GM18526 (cell line): ENCODE measurements around the gene MST1.
A peak's percentile ranks its signal among the peaks of the same experiment; 100 is the strongest.

ENCODE experiments used
- POLR2A ChIP-seq: IDR thresholded peaks from 3 replicates; pipeline ENCODE4 v1.6.1; 2011; ENCODE audit not compliant: insufficient read length; ENCODE audit errors: extremely low read depth

The MST1 gene

GRCh38 chr3:49689046-49689907 lies at the start of gene MST1, which contains the start of gene RNF123:
Gene MST1, minus strand, starts transcription at chr3:49689474. Its CDS starts 783 bp downstream, at chr3:49688691.
Gene RNF123, plus strand, starts transcription at chr3:49689557. Its CDS starts 1,609 bp downstream, at chr3:49691166.
- peak; percentile 80 for TF ChIP-seq POLR2A

- TF ChIP-seq POLR2A = no peak
Measured at GRCh38 chr3:49738067-49738713, 48.9 kb upstream of the MST1 start.

- TF ChIP-seq POLR2A = no peak
Measured at GRCh38 chr3:49734752-49735151, 45.5 kb upstream of the MST1 start.

- no peak for TF ChIP-seq POLR2A
Measured at GRCh38 chr3:49733551-49733950, 44.3 kb upstream of the MST1 start.

- TF ChIP-seq POLR2A = no peak
Measured at GRCh38 chr3:49732597-49732996, 43.3 kb upstream of the MST1 start.

- no peak for TF ChIP-seq POLR2A
Measured at GRCh38 chr3:49729966-49730609, 40.8 kb upstream of the MST1 start.

GRCh38 chr3:49727924-49728361 lies 38.7 kb upstream of the MST1 start:
- TF ChIP-seq POLR2A = no peak

GRCh38 chr3:49727154-49727923 lies 38.1 kb upstream of the MST1 start:
- no peak for TF ChIP-seq POLR2A

GRCh38 chr3:49725906-49726681 lies 36.8 kb upstream of the MST1 start:
- no peak for TF ChIP-seq POLR2A

- TF ChIP-seq POLR2A = no peak
Measured at GRCh38 chr3:49724586-49724985, 35.3 kb upstream of the MST1 start.

GRCh38 chr3:49723628-49724551 lies 34.6 kb upstream of the MST1 start, which contains the start of gene GMPPB:
Gene GMPPB, minus strand, starts transcription at chr3:49723951. Its CDS starts 225 bp downstream, at chr3:49723726.
- peak; percentile 67 for TF ChIP-seq POLR2A

- no peak for TF ChIP-seq POLR2A
Measured at GRCh38 chr3:49723296-49723627, 34.0 kb upstream of the MST1 start.

- no peak for TF ChIP-seq POLR2A
Measured at GRCh38 chr3:49722896-49723295, 33.6 kb upstream of the MST1 start.
